Parathyroid adenoma (tissue), 2 donors: ENCODE data around the gene ATP2B2.

Source experiments
- H2AFZ ChIP-seq: fragments of 300-600 bp; sonication (generic); one replicate; pipeline ENCODE4 v1.7.0; 2017; ENCODE audit warnings: antibody characterized with exemption, mild to moderate bottlenecking
- H3K27ac ChIP-seq: fragments of 300-600 bp; sonication (generic); one replicate; pipeline ENCODE4 v1.7.0; 2017
- H3K27me3 ChIP-seq: fragments of 300-600 bp; sonication (generic); one replicate; pipeline ENCODE4 v1.7.0; 2017; ENCODE audit warnings: low read length; ENCODE audit not compliant: control insufficient read depth, insufficient read depth
- H3K36me3 ChIP-seq: fragments of 300-600 bp; sonication (generic); one replicate; pipeline ENCODE4 v1.7.0; 2017; ENCODE audit warnings: low read length; ENCODE audit not compliant: control insufficient read depth, insufficient read depth
- H3K4me1 ChIP-seq: fragments of 300-600 bp; sonication (generic); one replicate; pipeline ENCODE4 v1.7.0; 2017; ENCODE audit warnings: control low read depth
- H3K4me2 ChIP-seq: fragments of 300-600 bp; sonication (generic); one replicate; pipeline ENCODE4 v1.7.0; 2017; ENCODE audit warnings: low read length
- H3K4me3 ChIP-seq: fragments of 300-600 bp; sonication (generic); one replicate; pipeline ENCODE4 v1.7.0; 2017; ENCODE audit warnings: low read depth, low read length
- H3K79me2 ChIP-seq: fragments of 300-600 bp; sonication (generic); one replicate; pipeline ENCODE4 v1.7.0; 2017; ENCODE audit warnings: control low read depth
- H3K9ac ChIP-seq: fragments of 300-600 bp; sonication (generic); one replicate; pipeline ENCODE4 v1.7.0; 2017; ENCODE audit warnings: mild to moderate bottlenecking
- H3K9me3 ChIP-seq: fragments of 300-600 bp; sonication (generic); one replicate; pipeline ENCODE4 v1.7.0; 2017; ENCODE audit warnings: low read length; ENCODE audit not compliant: control insufficient read depth
- CTCF ChIP-seq: fragments of 300-600 bp; sonication (generic); IDR thresholded peaks from one replicate; pipeline ENCODE4 v1.7.0; 2017; ENCODE audit warnings: antibody characterized with exemption, mild to moderate bottlenecking
- donor health status: primary hyperparathyroidism.

Gene ATP2B2

GRCh38 chr3:10444110-10444429 lies 61.3 kb downstream of the ATP2B2 start:
- H3K36me3 ChIP-seq: no peaks in the 10 kb centered on the region
- no peak overlapping the region for H3K4me3 ChIP-seq
- no peak overlapping the region for H2AFZ ChIP-seq
- no peaks in the 10 kb centered on the region for H3K4me1 ChIP-seq
- H3K79me2 ChIP-seq: no peaks in the 10 kb centered on the region
- H3K27ac ChIP-seq: no peak overlapping the region
- H3K4me2 ChIP-seq: no peak overlapping the region
- H3K27me3 ChIP-seq: no peaks in the 10 kb centered on the region
- H3K9me3 ChIP-seq: no peaks in the 10 kb centered on the region
- H3K9ac ChIP-seq: no peak overlapping the region
- TF ChIP-seq CTCF: no peak

GRCh38 chr3:10443272-10444109 lies 61.9 kb downstream of the ATP2B2 start:
- H3K27ac ChIP-seq: no peak overlapping the region
- TF ChIP-seq CTCF: no peak
- no peak overlapping the region for H3K9ac ChIP-seq
- no peak overlapping the region for H2AFZ ChIP-seq
- H3K36me3 ChIP-seq: no peaks in the 10 kb centered on the region
- H3K9me3 ChIP-seq: no peaks in the 10 kb centered on the region
- H3K4me2 ChIP-seq: no peak overlapping the region
- no peaks in the 10 kb centered on the region for H3K79me2 ChIP-seq
- no peaks in the 10 kb centered on the region for H3K27me3 ChIP-seq
- no peak overlapping the region for H3K4me3 ChIP-seq
- H3K4me1 ChIP-seq: no peaks in the 10 kb centered on the region

- Histone ChIP-seq H3K4me1 (no peaks in the 10 kb centered on the region), H3K36me3 (no peaks in the 10 kb centered on the region), H3K9ac (no peak overlapping the region), H3K4me2 (no peak overlapping the region), H2AFZ (no peak overlapping the region), H3K4me3 (no peak overlapping the region), H3K27me3 (no peaks in the 10 kb centered on the region), H3K27ac (no peak overlapping the region), H3K79me2 (no peaks in the 10 kb centered on the region), H3K9me3 (no peaks in the 10 kb centered on the region)
- no peak for TF ChIP-seq CTCF
These were observed 63.1 kb downstream of the ATP2B2 start for GRCh38 chr3:10442151-10442795.

- H3K27ac ChIP-seq: no peak overlapping the region
- H3K4me1 ChIP-seq: no peaks in the 10 kb centered on the region
- no peaks in the 10 kb centered on the region for H3K9me3 ChIP-seq
- TF ChIP-seq CTCF: no peak
- H3K4me2 ChIP-seq: no peak overlapping the region
- no peaks in the 10 kb centered on the region for H3K27me3 ChIP-seq
- no peaks in the 10 kb centered on the region for H3K79me2 ChIP-seq
- no peak overlapping the region for H3K4me3 ChIP-seq
- H3K9ac ChIP-seq: no peak overlapping the region
- H3K36me3 ChIP-seq: no peaks in the 10 kb centered on the region
- no peak overlapping the region for H2AFZ ChIP-seq
These were observed 64.7 kb downstream of the ATP2B2 start for GRCh38 chr3:10440684-10441083.
